A549 (cell line): ENCODE measurements around the gene PLOD2.

Experiments used
- CHD4 ChIP-seq: fragments of 200-600 bp; sonication (generic); IDR thresholded peaks from 2 replicates; pipeline ENCODE4 v1.6.1; 2016; ENCODE audit warnings: antibody characterized with exemption, mild to moderate bottlenecking, borderline replicate concordance
- EP300 ChIP-seq, 2 experiments: fragments of >200 bp; sonication (Bioruptor Twin); formaldehyde crosslinking; IDR thresholded peaks; 2 replicates in 1 of 2; 3 replicates in 1 of 2; pipeline ENCODE4 v1.6.1; 2016 to 2017
- POLR2A ChIP-seq: IDR thresholded peaks from 2 replicates; pipeline ENCODE4 v1.6.1; 2012; ENCODE audit warnings: mild to moderate bottlenecking, low read length
- TF ChIP-seq, protein P1 (sequence below): fragments of >200 bp; sonication (Bioruptor Twin); formaldehyde crosslinking; IDR thresholded peaks from 2 replicates; pipeline ENCODE4 v1.6.1; 2016
- TF ChIP-seq, protein P2 (sequence below): fragments of >200 bp; sonication (Bioruptor Twin); formaldehyde crosslinking; IDR thresholded peaks from 3 replicates; pipeline ENCODE4 v1.5.1; 2016
- TF ChIP-seq, protein P3 (sequence below): fragments of 200-600 bp; sonication (generic); IDR thresholded peaks from 2 replicates; pipeline ENCODE4 v1.6.1; 2016; ENCODE audit warnings: antibody characterized with exemption, mild to moderate bottlenecking, moderate library complexity

DNA sequence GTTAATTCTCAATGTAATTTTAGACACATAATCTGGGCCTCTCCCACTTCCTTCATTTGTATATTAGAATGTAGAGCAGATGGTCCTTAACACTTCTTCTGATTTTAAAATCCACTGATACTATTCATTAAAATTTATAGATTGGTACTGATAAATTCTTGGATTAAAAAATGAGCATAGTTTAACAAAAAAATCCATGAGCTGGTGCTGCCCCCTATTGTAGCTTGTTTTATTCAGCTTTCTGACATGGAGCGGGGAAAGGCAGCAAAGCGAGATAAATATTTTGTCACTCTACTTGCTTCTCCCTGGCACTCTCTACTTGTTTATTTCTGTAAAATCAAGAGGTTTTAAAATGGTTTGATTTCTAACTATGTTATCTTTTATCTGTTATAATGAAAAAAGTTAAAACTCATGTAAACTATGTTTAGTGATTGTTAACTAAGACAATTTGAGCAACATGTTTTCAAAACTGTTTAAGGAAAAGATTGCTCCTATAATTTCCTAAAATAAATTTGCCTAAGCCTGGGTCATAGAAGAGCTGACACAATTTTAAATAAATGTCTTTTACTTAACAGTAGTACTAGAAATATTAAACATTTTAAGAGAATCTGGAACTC is 26.5 kb upstream of the PLOD2 start:
- TF ChIP-seq, protein P1, sequence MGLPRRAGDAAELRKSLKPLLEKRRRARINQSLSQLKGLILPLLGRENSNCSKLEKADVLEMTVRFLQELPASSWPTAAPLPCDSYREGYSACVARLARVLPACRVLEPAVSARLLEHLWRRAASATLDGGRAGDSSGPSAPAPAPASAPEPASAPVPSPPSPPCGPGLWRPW, result no peak
- TF ChIP-seq, protein P2, sequence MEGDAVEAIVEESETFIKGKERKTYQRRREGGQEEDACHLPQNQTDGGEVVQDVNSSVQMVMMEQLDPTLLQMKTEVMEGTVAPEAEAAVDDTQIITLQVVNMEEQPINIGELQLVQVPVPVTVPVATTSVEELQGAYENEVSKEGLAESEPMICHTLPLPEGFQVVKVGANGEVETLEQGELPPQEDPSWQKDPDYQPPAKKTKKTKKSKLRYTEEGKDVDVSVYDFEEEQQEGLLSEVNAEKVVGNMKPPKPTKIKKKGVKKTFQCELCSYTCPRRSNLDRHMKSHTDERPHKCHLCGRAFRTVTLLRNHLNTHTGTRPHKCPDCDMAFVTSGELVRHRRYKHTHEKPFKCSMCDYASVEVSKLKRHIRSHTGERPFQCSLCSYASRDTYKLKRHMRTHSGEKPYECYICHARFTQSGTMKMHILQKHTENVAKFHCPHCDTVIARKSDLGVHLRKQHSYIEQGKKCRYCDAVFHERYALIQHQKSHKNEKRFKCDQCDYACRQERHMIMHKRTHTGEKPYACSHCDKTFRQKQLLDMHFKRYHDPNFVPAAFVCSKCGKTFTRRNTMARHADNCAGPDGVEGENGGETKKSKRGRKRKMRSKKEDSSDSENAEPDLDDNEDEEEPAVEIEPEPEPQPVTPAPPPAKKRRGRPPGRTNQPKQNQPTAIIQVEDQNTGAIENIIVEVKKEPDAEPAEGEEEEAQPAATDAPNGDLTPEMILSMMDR, result peak; percentile 88
- TF ChIP-seq POLR2A (no peak), CHD4 (no peak), EP300 (IDR thresholded peaks at IDR 0.05) (no peak)
- TF ChIP-seq, protein P3, sequence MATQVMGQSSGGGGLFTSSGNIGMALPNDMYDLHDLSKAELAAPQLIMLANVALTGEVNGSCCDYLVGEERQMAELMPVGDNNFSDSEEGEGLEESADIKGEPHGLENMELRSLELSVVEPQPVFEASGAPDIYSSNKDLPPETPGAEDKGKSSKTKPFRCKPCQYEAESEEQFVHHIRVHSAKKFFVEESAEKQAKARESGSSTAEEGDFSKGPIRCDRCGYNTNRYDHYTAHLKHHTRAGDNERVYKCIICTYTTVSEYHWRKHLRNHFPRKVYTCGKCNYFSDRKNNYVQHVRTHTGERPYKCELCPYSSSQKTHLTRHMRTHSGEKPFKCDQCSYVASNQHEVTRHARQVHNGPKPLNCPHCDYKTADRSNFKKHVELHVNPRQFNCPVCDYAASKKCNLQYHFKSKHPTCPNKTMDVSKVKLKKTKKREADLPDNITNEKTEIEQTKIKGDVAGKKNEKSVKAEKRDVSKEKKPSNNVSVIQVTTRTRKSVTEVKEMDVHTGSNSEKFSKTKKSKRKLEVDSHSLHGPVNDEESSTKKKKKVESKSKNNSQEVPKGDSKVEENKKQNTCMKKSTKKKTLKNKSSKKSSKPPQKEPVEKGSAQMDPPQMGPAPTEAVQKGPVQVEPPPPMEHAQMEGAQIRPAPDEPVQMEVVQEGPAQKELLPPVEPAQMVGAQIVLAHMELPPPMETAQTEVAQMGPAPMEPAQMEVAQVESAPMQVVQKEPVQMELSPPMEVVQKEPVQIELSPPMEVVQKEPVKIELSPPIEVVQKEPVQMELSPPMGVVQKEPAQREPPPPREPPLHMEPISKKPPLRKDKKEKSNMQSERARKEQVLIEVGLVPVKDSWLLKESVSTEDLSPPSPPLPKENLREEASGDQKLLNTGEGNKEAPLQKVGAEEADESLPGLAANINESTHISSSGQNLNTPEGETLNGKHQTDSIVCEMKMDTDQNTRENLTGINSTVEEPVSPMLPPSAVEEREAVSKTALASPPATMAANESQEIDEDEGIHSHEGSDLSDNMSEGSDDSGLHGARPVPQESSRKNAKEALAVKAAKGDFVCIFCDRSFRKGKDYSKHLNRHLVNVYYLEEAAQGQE, result no peak
